Mucosa of stomach (tissue), 1 donor: ENCODE measurements around the gene OARD1.
A peak's percentile ranks its signal among the peaks of the same experiment; 100 is the strongest.

Experiments
- H3K27me3 ChIP-seq: one replicate; pipeline ENCODE4 v1.7.0; 2013; ENCODE audit warnings: mild to moderate bottlenecking, low read length; ENCODE audit not compliant: control insufficient read depth, insufficient read depth
- H3K36me3 ChIP-seq: one replicate; pipeline ENCODE4 v1.7.0; 2013; ENCODE audit warnings: low read length; ENCODE audit not compliant: control insufficient read depth, insufficient read depth
- H3K4me1 ChIP-seq: one replicate; pipeline ENCODE4 v1.7.0; 2013; ENCODE audit warnings: mild to moderate bottlenecking, low read length; ENCODE audit not compliant: control insufficient read depth, insufficient read depth
- H3K4me3 ChIP-seq: one replicate; pipeline ENCODE4 v1.7.0; 2013; ENCODE audit warnings: low read length
- H3K9ac ChIP-seq: one replicate; pipeline ENCODE4 v1.7.0; 2013; ENCODE audit warnings: mild to moderate bottlenecking, low read length, moderate library complexity
- H3K9me3 ChIP-seq: one replicate; pipeline ENCODE4 v1.7.0; 2013; ENCODE audit warnings: mild to moderate bottlenecking, low read length, moderate library complexity; ENCODE audit not compliant: control insufficient read depth
- donor health status: Pancreatic carcinoma.

The OARD1 gene

GRCh38 chr6:41073203-41073967 lies 1.2 kb upstream of the OARD1 start:
- H3K36me3 ChIP-seq = no peaks in the 10 kb centered on the region
- peak overlapping the region; percentile 91 for H3K9ac ChIP-seq
- H3K9me3 ChIP-seq = no peaks in the 10 kb centered on the region
- H3K27me3 ChIP-seq = no peaks in the 10 kb centered on the region
- H3K4me1 ChIP-seq = peaks cover 15% of the 10 kb centered on the region
- peak overlapping the region; percentile 57 for H3K4me3 ChIP-seq

- Histone ChIP-seq H3K27me3 (no peaks in the 10 kb centered on the region), H3K9ac (peak within 1 kb of the TSS; percentile 95), H3K4me1 (peaks cover 15% of the 10 kb centered on the region), H3K36me3 (no peaks in the 10 kb centered on the region), H3K9me3 (no peaks in the 10 kb centered on the region), H3K4me3 (peak within 1 kb of the TSS; percentile 57)
Observed at GRCh38 chr6:41072836-41073202, 663 bp upstream of the OARD1 start, which contains the start of gene NFYA. Gene NFYA (plus strand): TSS chr6:41072974. CDS start chr6:41079090, 6,116 bp downstream.

- peaks cover 21% of the 10 kb centered on the region for H3K4me1 ChIP-seq
- H3K9ac ChIP-seq = peak overlapping the region; percentile 95
- no peaks in the 10 kb centered on the region for H3K9me3 ChIP-seq
- no peaks in the 10 kb centered on the region for H3K27me3 ChIP-seq
- H3K4me3 ChIP-seq = peak overlapping the region; percentile 28
- H3K36me3 ChIP-seq = no peaks in the 10 kb centered on the region
Observed at GRCh38 chr6:41071501-41071922, 644 bp downstream of the OARD1 start.

GRCh38 chr6:41066867-41067304 lies 5.3 kb downstream of the OARD1 start:
- Histone ChIP-seq H3K9me3 (no peaks in the 10 kb centered on the region), H3K36me3 (no peaks in the 10 kb centered on the region), H3K4me3 (no peak overlapping the region), H3K9ac (no peak overlapping the region), H3K27me3 (no peaks in the 10 kb centered on the region), H3K4me1 (peaks cover 52% of the 10 kb centered on the region)

GRCh38 chr6:41065550-41066026 lies 6.6 kb downstream of the OARD1 start:
- Histone ChIP-seq H3K9ac (no peak overlapping the region), H3K4me3 (no peak overlapping the region), H3K36me3 (no peaks in the 10 kb centered on the region), H3K9me3 (no peaks in the 10 kb centered on the region), H3K27me3 (no peaks in the 10 kb centered on the region), H3K4me1 (peaks cover 63% of the 10 kb centered on the region)

GRCh38 chr6:41064841-41065240 lies 7.3 kb downstream of the OARD1 start:
- H3K9me3 ChIP-seq = no peaks in the 10 kb centered on the region
- no peaks in the 10 kb centered on the region for H3K27me3 ChIP-seq
- H3K36me3 ChIP-seq = no peaks in the 10 kb centered on the region
- peaks cover 58% of the 10 kb centered on the region for H3K4me1 ChIP-seq
- no peak overlapping the region for H3K9ac ChIP-seq
- H3K4me3 ChIP-seq = no peak overlapping the region

GRCh38 chr6:41063884-41064285 lies 8.3 kb downstream of the OARD1 start:
- Histone ChIP-seq H3K9ac (peak overlapping the region; percentile 23), H3K27me3 (no peaks in the 10 kb centered on the region), H3K4me3 (no peak overlapping the region), H3K36me3 (no peaks in the 10 kb centered on the region), H3K4me1 (peaks cover 59% of the 10 kb centered on the region), H3K9me3 (no peaks in the 10 kb centered on the region)

- Histone ChIP-seq H3K4me3 (no peak overlapping the region), H3K9ac (no peak overlapping the region), H3K27me3 (no peaks in the 10 kb centered on the region), H3K4me1 (peaks cover 77% of the 10 kb centered on the region), H3K9me3 (no peaks in the 10 kb centered on the region), H3K36me3 (no peaks in the 10 kb centered on the region)
Observed at GRCh38 chr6:41062056-41062455, 10.1 kb downstream of the OARD1 start.

- H3K9ac ChIP-seq = no peak overlapping the region
- H3K36me3 ChIP-seq = no peaks in the 10 kb centered on the region
- H3K4me3 ChIP-seq = no peak overlapping the region
- no peaks in the 10 kb centered on the region for H3K27me3 ChIP-seq
- H3K4me1 ChIP-seq = peaks cover 76% of the 10 kb centered on the region
- no peaks in the 10 kb centered on the region for H3K9me3 ChIP-seq
Observed at GRCh38 chr6:41061196-41061726, 10.9 kb downstream of the OARD1 start.

- H3K9me3 ChIP-seq = no peaks in the 10 kb centered on the region
- H3K4me1 ChIP-seq = peaks cover 67% of the 10 kb centered on the region
- no peak overlapping the region for H3K4me3 ChIP-seq
- H3K9ac ChIP-seq = no peak overlapping the region
- H3K36me3 ChIP-seq = no peaks in the 10 kb centered on the region
- H3K27me3 ChIP-seq = no peaks in the 10 kb centered on the region
Observed at GRCh38 chr6:41059556-41059955, 12.6 kb downstream of the OARD1 start.

GRCh38 chr6:41058783-41059181 lies 13.4 kb downstream of the OARD1 start:
- no peaks in the 10 kb centered on the region for H3K27me3 ChIP-seq
- H3K9ac ChIP-seq = peak overlapping the region; percentile 52
- H3K9me3 ChIP-seq = no peaks in the 10 kb centered on the region
- no peaks in the 10 kb centered on the region for H3K36me3 ChIP-seq
- H3K4me1 ChIP-seq = peaks cover 60% of the 10 kb centered on the region
- no peak overlapping the region for H3K4me3 ChIP-seq

GRCh38 chr6:41056768-41057490 lies 15.2 kb downstream of the OARD1 start:
- no peaks in the 10 kb centered on the region for H3K27me3 ChIP-seq
- no peak overlapping the region for H3K4me3 ChIP-seq
- no peaks in the 10 kb centered on the region for H3K36me3 ChIP-seq
- no peaks in the 10 kb centered on the region for H3K9me3 ChIP-seq
- peak overlapping the region; percentile 8 for H3K9ac ChIP-seq
- H3K4me1 ChIP-seq = peaks cover 54% of the 10 kb centered on the region
